Measurements from ENCODE around the gene MICB. TPM values are rescaled to one million over a fixed set of nuclear protein-coding genes. Genes with fewer than 3 reads are reported as not detected.

MICB gene
- not detected in 2 replicates for polyA plus RNA-seq

GRCh38 chr6:31497531-31498476 is at the start of gene MICB:
MICB (plus strand) TSS chr6:31498145; CDS start chr6:31498194, 49 bp downstream.

GRCh38 chr6:31528821-31529328 is 30.9 kb downstream of the MICB start, which contains the start of gene MCCD1:
MCCD1 (plus strand) TSS chr6:31528962; CDS start chr6:31529015, 53 bp downstream.

DNA sequence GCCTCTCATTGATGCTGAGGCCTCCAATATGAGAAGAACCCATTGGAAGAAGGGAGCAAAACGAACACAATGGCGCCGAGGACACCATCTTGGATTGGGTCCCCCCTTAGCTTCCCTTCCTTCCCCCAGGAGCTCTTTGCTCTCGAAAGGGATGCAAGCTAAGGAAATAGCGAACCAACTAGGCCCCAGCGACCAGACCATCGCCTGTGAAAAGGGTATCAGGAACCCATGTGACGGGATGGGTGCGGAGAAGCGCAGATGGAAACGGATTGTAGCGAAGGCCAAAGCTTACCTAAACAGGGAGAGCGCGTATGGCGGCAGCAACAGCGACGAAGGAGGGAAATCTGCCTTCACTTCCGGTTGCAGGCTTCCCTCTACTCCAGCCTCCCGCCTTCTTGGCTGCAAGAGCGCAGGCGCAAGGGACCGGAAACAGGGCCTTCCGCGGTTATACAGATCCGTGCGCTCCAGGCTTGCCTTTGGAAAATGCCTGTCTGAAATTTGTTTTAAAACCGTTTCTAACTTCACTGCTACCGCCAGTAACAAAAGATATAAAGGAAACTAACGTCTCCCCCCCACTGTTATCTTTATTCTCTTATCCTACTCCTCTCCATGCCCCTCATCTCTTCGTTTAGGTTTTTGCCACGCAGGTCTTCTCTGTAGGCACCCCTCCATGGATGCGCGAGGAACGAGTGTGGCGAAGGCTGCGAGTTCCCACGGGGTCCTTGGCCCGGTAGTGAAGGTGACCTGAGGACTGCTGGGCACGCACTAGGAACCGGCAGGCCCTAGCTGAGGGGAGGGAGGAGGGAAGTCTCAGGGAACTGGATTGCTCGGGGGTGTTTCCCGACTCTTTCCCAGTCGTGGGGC is 43.9 kb downstream of the MICB start, which contains the start of gene DDX39B:
Gene DDX39B (minus strand): TSS at position 346 of the 864 bp plus-strand sequence. CDS start 1,471 bp downstream, outside the sequence.

DNA sequence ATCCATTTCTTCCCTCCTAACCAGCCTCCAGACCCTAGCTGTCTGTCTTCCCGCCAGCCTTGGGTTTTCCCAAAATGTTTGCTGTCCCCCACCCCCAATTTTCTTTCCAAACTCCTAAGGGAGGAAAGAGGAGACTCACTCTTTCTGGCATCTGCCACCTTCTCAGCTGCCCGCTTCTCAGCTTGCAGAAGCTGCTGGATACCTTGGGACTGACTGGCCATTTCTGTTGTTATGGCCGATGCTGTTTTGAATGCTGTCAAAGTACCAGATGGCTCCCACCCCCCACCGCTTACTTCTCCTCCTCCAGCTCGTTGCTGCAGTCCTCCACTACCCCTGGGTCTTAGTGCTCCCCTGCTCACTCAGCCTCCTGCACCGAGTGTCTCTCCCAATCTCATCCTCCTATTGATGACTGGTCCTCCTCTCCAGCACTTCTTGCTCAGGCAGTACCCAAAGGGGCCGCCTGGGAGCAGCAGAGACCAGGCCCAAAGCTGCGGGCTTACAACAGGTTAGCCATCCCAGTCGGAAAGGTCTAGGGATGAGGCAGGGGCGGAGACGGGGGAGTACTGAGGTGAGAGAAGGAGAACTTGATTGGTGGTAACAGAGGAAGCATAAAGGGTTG is 48.5 kb downstream of the MICB start, which contains the start of gene ATP6V1G2:
Gene ATP6V1G2 (minus strand): TSS at position 270 of the 619 bp plus-strand sequence. CDS start 49 bp downstream, at position 221.

GRCh38 chr6:31546958-31547726 is 49.2 kb downstream of the MICB start, which contains the start of gene NFKBIL1:
NFKBIL1 (plus strand) TSS chr6:31547608; CDS start chr6:31547695, 87 bp downstream.

Other genes starting within 250 kb of the MICB start
- 10.6 and 18.4 TPM in 2 replicates for gene HLA-C, start 226.1 kb upstream of the MICB start, polyA plus RNA-seq
- 164 and 256 TPM in 2 replicates for gene HLA-B, start 141.0 kb upstream of the MICB start, polyA plus RNA-seq
- gene MICA, start 94.5 kb upstream of the MICB start, polyA plus RNA-seq = 0.32 TPM in 1 of 2 replicates, not detected in the other
- gene MCCD1, start 30.8 kb downstream of the MICB start, polyA plus RNA-seq = not detected in 2 replicates
- gene DDX39B, start 43.9 kb downstream of the MICB start, polyA plus RNA-seq = 76.0 and 88.5 TPM in 2 replicates
- 154 and 211 TPM in 2 replicates for gene ATP6V1G2, start 48.5 kb downstream of the MICB start, polyA plus RNA-seq
- 0.62 and 0.75 TPM in 2 replicates for gene NFKBIL1, start 49.5 kb downstream of the MICB start, polyA plus RNA-seq
- gene LTA, start 74.1 kb downstream of the MICB start, polyA plus RNA-seq = not detected in 2 replicates
- gene TNF, start 77.4 kb downstream of the MICB start, polyA plus RNA-seq = not detected in 2 replicates
- gene LTB, start 84.3 kb downstream of the MICB start, polyA plus RNA-seq = not detected in 2 replicates
- not detected in 2 replicates for gene LST1, start 88.1 kb downstream of the MICB start, polyA plus RNA-seq
- gene NCR3, start 94.9 kb downstream of the MICB start, polyA plus RNA-seq = not detected in 2 replicates
- gene AIF1, start 117.1 kb downstream of the MICB start, polyA plus RNA-seq = 2.7 TPM in 1 of 2 replicates, not detected in the other
- gene PRRC2A, start 122.6 kb downstream of the MICB start, polyA plus RNA-seq = 3.7 and 3.8 TPM in 2 replicates
- gene BAG6, start 154.5 kb downstream of the MICB start, polyA plus RNA-seq = 16.0 and 30.8 TPM in 2 replicates
- 1.8 and 2.4 TPM in 2 replicates for gene APOM, start 157.7 kb downstream of the MICB start, polyA plus RNA-seq
- gene C6orf47, start 162.6 kb downstream of the MICB start, polyA plus RNA-seq = 0.39 and 1.3 TPM in 2 replicates
- gene GPANK1, start 166.9 kb downstream of the MICB start, polyA plus RNA-seq = 3.1 and 4.2 TPM in 2 replicates
- gene CSNK2B, start 167.9 kb downstream of the MICB start, polyA plus RNA-seq = 299 and 301 TPM in 2 replicates
- 0.24 and 1.8 TPM in 2 replicates for gene LY6G5B, start 171.8 kb downstream of the MICB start, polyA plus RNA-seq
- 0.29 and 2.4 TPM in 2 replicates for gene LY6G5C, start 182.9 kb downstream of the MICB start, polyA plus RNA-seq
- gene ABHD16A, start 205.2 kb downstream of the MICB start, polyA plus RNA-seq = 67.3 and 71.0 TPM in 2 replicates
- not detected in 2 replicates for gene LY6G6F, start 208.7 kb downstream of the MICB start, polyA plus RNA-seq
- not detected in 2 replicates for gene LY6G6D, start 217.2 kb downstream of the MICB start, polyA plus RNA-seq
- gene LY6G6C, start 223.6 kb downstream of the MICB start, polyA plus RNA-seq = not detected in 2 replicates
- gene MPIG6B, start 225.2 kb downstream of the MICB start, polyA plus RNA-seq = not detected in 2 replicates
- 2.6 and 7.7 TPM in 2 replicates for gene DDAH2, start 231.2 kb downstream of the MICB start, polyA plus RNA-seq
- gene CLIC1, start 238.4 kb downstream of the MICB start, polyA plus RNA-seq = 1.2 and 1.3 TPM in 2 replicates
- gene MSH5, start 241.9 kb downstream of the MICB start, polyA plus RNA-seq = not detected in 2 replicates